Measurements from ENCODE around the gene NEK10.

NEK10 gene

GRCh38 chr3:27360113-27361078, 8.8 kb downstream of the NEK10 start:
- H3K4me3 ChIP-seq, result no peak overlapping the region
- no peak for DNase-seq (ENCODE audit: low spot score)
- H3K27ac ChIP-seq, result no peak overlapping the region
- TF ChIP-seq, protein P1, sequence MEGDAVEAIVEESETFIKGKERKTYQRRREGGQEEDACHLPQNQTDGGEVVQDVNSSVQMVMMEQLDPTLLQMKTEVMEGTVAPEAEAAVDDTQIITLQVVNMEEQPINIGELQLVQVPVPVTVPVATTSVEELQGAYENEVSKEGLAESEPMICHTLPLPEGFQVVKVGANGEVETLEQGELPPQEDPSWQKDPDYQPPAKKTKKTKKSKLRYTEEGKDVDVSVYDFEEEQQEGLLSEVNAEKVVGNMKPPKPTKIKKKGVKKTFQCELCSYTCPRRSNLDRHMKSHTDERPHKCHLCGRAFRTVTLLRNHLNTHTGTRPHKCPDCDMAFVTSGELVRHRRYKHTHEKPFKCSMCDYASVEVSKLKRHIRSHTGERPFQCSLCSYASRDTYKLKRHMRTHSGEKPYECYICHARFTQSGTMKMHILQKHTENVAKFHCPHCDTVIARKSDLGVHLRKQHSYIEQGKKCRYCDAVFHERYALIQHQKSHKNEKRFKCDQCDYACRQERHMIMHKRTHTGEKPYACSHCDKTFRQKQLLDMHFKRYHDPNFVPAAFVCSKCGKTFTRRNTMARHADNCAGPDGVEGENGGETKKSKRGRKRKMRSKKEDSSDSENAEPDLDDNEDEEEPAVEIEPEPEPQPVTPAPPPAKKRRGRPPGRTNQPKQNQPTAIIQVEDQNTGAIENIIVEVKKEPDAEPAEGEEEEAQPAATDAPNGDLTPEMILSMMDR (IDR thresholded peaks at IDR 0.05), result no peak

- Histone ChIP-seq H3K27ac (no peak overlapping the region), H3K4me3 (no peak overlapping the region)
- DNase-seq (ENCODE audit: low spot score), result no peak
- TF ChIP-seq, protein P1 (IDR thresholded peaks at IDR 0.05), result no peak
Observed at GRCh38 chr3:27358372-27358771, 10.8 kb downstream of the NEK10 start.

- Histone ChIP-seq H3K27ac (no peak overlapping the region), H3K4me3 (no peak overlapping the region)
- DNase-seq (ENCODE audit: low spot score), result no peak
- TF ChIP-seq, protein P1 (IDR thresholded peaks at IDR 0.05), result peak; percentile 26
Observed at GRCh38 chr3:27357665-27358258, 11.4 kb downstream of the NEK10 start.

DNA sequence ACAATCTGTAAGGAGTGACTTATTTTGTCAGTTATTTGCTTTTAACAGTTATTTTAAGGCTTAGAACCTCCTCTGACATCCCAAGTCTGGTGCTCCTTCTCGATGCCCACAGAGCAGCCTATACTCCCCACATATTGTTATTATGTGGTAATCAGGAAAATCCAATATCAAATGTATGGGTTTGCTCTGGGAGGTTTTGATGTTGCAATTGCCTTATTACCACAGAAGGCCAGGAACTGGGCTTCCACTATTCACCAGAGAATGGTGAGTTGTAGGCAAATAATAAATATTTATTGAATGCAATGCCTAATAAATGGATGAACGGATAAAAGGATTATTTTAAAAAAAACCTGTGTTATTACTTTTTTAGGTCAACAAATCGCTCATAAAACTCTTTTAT, 12.2 kb downstream of the NEK10 start:
- Histone ChIP-seq H3K27ac (no peak overlapping the region), H3K4me3 (no peak overlapping the region)
- DNase-seq (ENCODE audit: low spot score), result no peak
- TF ChIP-seq, protein P1 (IDR thresholded peaks at IDR 0.05), result no peak

- Histone ChIP-seq H3K4me3 (no peak overlapping the region), H3K27ac (no peak overlapping the region)
- TF ChIP-seq, protein P1 (IDR thresholded peaks at IDR 0.05), result no peak
- no peak for DNase-seq (ENCODE audit: low spot score)
Observed at GRCh38 chr3:27354588-27355203, 14.5 kb downstream of the NEK10 start.

DNA sequence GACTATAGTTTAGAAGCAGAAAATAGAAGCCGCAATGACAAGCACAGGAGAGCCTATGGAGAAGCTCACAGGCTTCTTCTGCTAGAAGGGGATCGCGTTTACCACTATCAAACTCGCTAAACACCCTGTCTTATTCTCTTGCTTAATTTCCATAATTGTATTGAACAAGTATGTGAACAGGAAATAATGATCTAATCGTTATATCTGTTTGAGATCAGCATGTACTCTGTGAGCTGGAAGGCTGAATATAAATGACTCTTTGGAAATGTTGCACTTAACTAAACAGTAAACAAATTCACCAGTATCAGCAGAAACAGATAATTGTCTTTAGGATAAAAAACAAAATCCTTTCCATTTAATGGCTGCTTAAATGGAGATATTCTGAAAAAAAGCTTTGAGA, 15.0 kb downstream of the NEK10 start:
- Histone ChIP-seq H3K27ac (no peak overlapping the region), H3K4me3 (no peak overlapping the region)
- TF ChIP-seq, protein P1 (IDR thresholded peaks at IDR 0.05), result no peak
- no peak for DNase-seq (ENCODE audit: low spot score)

Measured in coronary artery (tissue), 2 donors.